Mucosa of stomach (tissue), 1 donor: Measurements from ENCODE around the gene A4GALT.

Source experiments
- H3K27me3 ChIP-seq: one replicate; pipeline ENCODE4 v1.7.0; 2013; ENCODE audit warnings: mild to moderate bottlenecking, low read length; ENCODE audit not compliant: control insufficient read depth, insufficient read depth
- H3K36me3 ChIP-seq: one replicate; pipeline ENCODE4 v1.7.0; 2013; ENCODE audit warnings: low read length; ENCODE audit not compliant: control insufficient read depth, insufficient read depth
- H3K4me1 ChIP-seq: one replicate; pipeline ENCODE4 v1.7.0; 2013; ENCODE audit warnings: mild to moderate bottlenecking, low read length; ENCODE audit not compliant: control insufficient read depth, insufficient read depth
- H3K4me3 ChIP-seq: one replicate; pipeline ENCODE4 v1.7.0; 2013; ENCODE audit warnings: low read length
- H3K9ac ChIP-seq: one replicate; pipeline ENCODE4 v1.7.0; 2013; ENCODE audit warnings: mild to moderate bottlenecking, low read length, moderate library complexity
- H3K9me3 ChIP-seq: one replicate; pipeline ENCODE4 v1.7.0; 2013; ENCODE audit warnings: mild to moderate bottlenecking, low read length, moderate library complexity; ENCODE audit not compliant: control insufficient read depth
- donor health status: Pancreatic carcinoma.

The A4GALT gene

DNA sequence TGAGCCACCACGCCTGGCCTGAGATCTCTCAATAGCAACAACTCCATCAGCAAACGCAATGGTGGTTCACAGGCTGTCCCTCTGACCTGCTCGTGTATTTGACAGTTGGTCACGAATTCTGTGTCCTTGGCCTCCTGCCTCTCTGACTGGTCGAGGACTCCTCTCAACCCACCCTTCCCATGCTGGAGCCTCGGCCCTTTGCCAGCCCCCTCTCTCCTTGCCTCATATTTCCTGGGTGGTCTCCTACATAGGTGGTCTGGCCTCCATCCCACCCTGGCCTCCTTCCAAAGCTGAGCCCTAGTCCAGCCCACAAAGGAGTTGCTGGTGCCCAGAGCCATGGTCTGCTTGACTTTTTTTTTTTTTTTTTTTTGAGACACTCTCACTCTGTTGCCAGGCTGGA, 11.4 kb upstream of the A4GALT start:
- Histone ChIP-seq H3K27me3 (no peaks in the 10 kb centered on the region), H3K9ac (no peak overlapping the region), H3K36me3 (no peaks in the 10 kb centered on the region), H3K4me1 (peaks cover 10% of the 10 kb centered on the region), H3K9me3 (no peaks in the 10 kb centered on the region), H3K4me3 (no peak overlapping the region)

DNA sequence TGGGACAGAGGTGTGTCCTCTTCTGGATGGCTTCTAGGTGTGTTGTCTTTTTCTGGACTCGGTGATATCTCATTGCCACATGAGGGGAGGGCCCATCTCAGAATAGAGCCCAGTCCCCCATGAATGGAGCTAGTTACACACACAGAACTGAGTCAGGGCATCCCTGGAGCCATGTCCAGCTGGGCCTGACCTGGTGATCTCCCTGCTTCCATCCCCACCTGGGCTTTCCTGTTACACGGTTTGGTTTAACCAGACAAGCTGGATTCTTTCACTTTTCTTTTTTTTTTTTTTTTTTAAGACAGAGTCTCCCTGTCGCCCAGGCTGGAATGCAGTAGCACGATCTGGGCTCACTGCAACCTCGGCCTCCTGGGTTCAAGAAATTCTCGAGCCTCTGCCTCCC, 6.1 kb upstream of the A4GALT start:
- Histone ChIP-seq H3K36me3 (no peaks in the 10 kb centered on the region), H3K9ac (no peak overlapping the region), H3K4me3 (no peak overlapping the region), H3K27me3 (peaks cover 3% of the 10 kb centered on the region), H3K9me3 (no peaks in the 10 kb centered on the region), H3K4me1 (peaks cover 13% of the 10 kb centered on the region)

DNA sequence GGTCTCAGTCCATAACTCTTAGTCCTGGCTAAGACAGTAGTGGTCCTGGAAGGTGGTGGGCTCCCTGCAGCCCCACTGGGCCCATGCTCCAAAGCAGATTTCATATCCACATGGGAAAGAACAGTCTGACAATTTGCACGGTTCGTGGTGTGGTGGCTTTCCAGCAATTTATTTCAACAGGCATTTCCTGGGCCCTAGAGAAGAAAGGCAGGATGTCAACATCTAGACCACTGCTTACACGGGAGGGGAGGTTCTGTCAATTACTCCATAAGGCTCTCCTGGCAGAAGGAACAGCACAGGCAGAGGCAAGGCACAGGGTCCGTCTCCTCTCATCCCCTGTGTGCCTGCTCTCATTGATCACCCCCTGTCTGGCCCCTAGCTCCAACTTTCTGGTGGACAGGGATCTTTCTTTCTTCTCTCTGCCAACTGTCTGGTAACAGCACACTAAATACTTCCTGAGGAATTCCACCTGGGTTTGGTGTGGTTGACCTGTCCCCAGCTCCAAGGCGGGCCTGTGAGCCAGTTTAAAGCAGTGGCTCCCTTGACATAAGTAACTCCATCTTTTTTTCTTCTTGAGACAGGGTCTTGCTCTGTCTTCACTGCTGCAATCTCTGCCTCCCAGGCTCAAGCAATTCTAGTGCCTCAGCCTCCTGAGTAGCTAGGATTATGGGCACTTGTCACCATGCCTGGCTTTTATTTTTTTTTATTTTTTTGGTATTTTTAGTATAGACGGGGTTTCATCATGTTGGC, 5.1 kb upstream of the A4GALT start:
- Histone ChIP-seq H3K4me3 (no peak overlapping the region), H3K36me3 (no peaks in the 10 kb centered on the region), H3K27me3 (peaks cover 13% of the 10 kb centered on the region), H3K4me1 (peaks cover 13% of the 10 kb centered on the region), H3K9me3 (no peaks in the 10 kb centered on the region), H3K9ac (no peak overlapping the region)

DNA sequence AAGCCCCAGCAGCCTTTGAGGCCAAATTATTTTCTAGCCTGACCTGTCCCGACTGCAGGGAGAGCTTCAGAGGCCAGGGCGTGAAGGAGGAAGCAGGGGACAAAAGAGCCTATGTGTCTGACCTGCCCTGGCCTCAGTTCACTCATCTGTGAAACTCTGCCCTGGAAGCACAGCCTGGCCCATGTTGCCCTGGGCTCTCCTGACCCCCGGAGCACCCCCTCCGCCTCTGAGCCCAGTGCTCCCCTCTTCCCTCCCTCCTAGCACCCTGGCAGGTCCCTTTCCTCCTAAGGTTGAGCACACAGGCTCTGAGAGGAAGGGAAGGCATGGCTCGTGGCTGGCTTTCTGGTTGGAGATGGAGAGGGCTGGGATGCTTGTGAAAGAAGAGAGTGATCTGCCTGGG, 3.4 kb upstream of the A4GALT start:
- H3K9ac ChIP-seq, result no peak overlapping the region
- H3K9me3 ChIP-seq, result no peaks in the 10 kb centered on the region
- no peak overlapping the region for H3K4me3 ChIP-seq
- peaks cover 11% of the 10 kb centered on the region for H3K4me1 ChIP-seq
- no peaks in the 10 kb centered on the region for H3K36me3 ChIP-seq
- H3K27me3 ChIP-seq, result peaks cover 28% of the 10 kb centered on the region

DNA sequence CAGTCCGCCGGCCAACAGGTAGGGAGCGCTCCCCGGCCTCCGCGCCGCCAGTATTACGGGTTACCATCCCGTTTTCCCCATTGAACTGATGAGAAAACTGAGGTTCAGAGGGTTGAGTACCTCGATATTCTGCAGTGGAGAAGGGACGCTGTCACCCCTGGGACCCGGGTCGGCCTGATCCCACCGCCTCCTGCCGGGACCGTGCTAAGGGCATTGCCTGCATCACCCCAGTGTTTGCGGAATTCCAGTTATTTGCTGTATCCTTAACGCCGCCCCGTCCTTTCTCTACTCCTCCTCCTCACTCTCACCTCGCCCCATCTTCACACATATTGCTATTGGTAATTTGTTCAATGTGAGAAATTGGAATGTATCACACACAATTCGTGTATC, 370 bp upstream of the A4GALT start:
- Histone ChIP-seq H3K4me1 (peaks cover 17% of the 10 kb centered on the region), H3K36me3 (no peaks in the 10 kb centered on the region), H3K9ac (no peak overlapping the region), H3K4me3 (no peak overlapping the region), H3K9me3 (no peaks in the 10 kb centered on the region), H3K27me3 (peaks cover 31% of the 10 kb centered on the region)

DNA sequence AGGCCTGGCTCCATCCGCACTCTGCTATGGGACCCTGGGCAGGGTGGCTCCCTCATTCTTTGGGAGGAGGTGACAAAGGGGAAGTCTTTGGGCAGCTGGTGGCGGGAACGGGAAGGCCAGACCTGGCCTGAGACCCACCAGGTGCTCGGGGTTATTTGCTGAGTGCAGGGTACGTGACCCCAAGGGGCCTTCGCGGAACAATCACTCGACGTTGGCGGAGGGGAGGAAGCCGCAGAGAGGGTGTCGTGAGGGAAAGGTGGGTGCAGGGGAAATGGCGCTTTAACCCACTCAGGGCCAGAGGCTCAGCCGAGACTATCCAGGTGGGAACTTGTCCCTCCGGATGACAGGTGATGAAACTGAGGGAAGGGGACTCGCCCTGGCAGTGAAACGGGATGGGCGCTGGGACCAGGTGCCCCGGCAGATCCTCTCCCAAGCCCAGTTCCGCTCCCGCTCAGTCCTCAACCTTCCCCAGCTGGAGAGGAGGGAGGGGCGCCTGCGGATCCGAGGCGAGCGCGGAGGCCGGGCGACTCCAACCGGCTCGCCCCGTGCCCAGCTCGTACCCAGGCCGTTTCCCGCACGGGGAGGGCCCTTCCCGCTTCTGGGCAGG, 911 bp downstream of the A4GALT start:
- peak overlapping the region; percentile 38 for H3K9ac ChIP-seq

DNA sequence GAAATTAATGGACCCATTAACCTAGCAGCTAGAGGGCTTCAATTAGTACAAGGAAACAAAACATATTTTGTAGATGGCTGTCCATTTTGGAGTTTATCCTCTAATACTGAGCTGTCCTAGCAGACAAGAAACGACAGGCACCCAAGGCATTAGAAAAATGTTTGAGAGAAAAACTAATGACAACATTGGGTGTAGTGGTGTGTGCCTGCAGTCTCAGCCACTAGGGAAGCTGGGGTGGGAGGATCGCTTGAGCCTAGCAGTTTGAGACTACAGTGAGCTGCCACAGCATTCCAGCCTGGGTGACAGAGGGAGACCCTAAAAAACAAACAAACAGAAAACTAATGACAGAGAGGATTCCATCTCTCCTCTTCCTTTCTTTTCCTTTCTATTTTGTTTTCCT, 1.5 kb downstream of the A4GALT start:
- peaks cover 17% of the 10 kb centered on the region for H3K4me1 ChIP-seq
- no peaks in the 10 kb centered on the region for H3K9me3 ChIP-seq
- no peak overlapping the region for H3K4me3 ChIP-seq
- H3K27me3 ChIP-seq, result peaks cover 28% of the 10 kb centered on the region
- no peaks in the 10 kb centered on the region for H3K36me3 ChIP-seq
- H3K9ac ChIP-seq, result peak overlapping the region; percentile 38

More for the DNA sequence above, 911 bp downstream of the A4GALT start:
- H3K36me3 ChIP-seq, result no peaks in the 10 kb centered on the region
- no peaks in the 10 kb centered on the region for H3K9me3 ChIP-seq
- H3K4me1 ChIP-seq, result peaks cover 17% of the 10 kb centered on the region
- H3K4me3 ChIP-seq, result no peak overlapping the region
- H3K27me3 ChIP-seq, result peaks cover 28% of the 10 kb centered on the region

DNA sequence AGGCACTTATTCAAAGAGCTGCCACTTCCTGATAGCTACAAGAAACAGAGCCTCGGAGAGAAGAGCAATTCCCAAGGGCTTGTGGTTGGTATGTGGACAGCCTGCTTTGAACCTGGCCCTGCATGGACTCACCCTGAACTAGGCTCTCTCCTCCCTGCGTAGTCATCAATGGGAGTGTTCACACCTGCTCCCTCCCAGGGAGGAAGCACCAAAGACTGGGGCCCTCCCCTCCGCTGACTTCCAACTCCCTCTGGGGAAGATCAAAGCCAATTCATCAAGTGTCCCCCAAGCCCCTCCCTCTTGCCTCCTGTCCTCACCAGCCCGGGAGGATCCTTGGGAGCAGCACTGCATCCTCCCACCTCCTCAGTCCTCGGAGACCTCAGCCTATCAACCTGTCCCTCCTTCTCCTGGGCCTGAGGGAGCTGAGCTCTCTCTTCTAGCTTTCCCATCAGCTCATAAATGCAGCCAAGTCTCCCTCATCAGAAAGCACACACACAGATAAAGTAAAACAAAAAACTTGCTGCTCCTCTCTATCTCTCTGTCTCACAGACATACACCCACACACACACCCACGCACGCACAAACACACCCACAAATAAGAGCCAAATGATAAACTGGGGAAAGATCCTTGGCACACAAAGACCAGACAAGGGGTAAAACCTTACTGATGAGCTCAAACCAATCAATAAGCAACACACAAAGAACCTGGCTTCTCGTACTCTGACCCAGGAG, 3.3 kb downstream of the A4GALT start:
- Histone ChIP-seq H3K4me3 (no peak overlapping the region), H3K27me3 (peaks cover 28% of the 10 kb centered on the region), H3K36me3 (no peaks in the 10 kb centered on the region), H3K4me1 (peaks cover 17% of the 10 kb centered on the region), H3K9me3 (no peaks in the 10 kb centered on the region), H3K9ac (no peak overlapping the region)

DNA sequence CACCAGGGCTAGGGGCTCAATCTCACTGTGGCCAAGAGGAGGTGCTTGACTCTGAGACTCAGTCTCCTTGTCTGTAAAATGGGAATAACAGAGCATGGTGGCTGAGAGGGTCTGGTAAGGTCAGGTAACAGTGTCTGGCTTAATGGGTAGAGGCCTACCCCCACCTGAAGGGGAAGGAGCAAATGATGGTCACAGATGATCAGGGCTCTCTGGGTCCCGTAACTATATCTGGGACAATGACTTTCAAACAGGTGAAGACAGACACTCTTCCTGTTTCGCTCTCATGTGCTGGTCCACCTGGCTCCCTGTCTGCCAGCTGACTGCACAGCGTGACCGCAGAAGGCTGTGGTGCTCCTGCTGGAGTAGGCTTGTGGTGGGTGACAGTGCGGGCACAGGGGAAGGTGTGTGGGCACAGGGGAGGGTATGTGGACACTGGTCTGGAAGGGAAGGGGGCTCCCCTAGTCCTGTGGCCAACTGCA, 4.0 kb downstream of the A4GALT start:
- Histone ChIP-seq H3K27me3 (peaks cover 27% of the 10 kb centered on the region), H3K4me1 (peaks cover 17% of the 10 kb centered on the region), H3K36me3 (no peaks in the 10 kb centered on the region), H3K4me3 (no peak overlapping the region), H3K9ac (no peak overlapping the region), H3K9me3 (no peaks in the 10 kb centered on the region)

DNA sequence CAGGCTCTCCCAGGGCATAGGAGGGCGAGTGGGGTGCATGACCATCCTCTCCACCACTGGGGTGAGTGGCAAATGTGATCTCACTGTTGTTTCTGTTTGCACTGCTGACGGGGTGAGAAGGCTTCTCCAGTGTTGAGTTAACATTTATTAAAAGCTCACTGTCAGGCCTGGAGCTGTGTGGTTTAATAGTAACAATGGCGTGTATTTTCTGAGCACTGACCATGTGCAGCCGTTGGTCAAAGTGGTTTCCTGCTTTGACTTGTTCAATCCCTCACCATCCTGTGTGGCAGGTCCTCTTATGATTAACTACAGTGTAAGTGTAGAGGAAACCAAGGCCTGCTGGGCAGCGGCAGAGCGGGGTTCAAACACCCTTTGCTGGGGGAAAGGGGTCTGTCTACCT, 4.4 kb downstream of the A4GALT start:
- Histone ChIP-seq H3K36me3 (no peaks in the 10 kb centered on the region), H3K4me3 (no peak overlapping the region), H3K9ac (no peak overlapping the region), H3K4me1 (peaks cover 17% of the 10 kb centered on the region), H3K27me3 (peaks cover 23% of the 10 kb centered on the region), H3K9me3 (no peaks in the 10 kb centered on the region)

DNA sequence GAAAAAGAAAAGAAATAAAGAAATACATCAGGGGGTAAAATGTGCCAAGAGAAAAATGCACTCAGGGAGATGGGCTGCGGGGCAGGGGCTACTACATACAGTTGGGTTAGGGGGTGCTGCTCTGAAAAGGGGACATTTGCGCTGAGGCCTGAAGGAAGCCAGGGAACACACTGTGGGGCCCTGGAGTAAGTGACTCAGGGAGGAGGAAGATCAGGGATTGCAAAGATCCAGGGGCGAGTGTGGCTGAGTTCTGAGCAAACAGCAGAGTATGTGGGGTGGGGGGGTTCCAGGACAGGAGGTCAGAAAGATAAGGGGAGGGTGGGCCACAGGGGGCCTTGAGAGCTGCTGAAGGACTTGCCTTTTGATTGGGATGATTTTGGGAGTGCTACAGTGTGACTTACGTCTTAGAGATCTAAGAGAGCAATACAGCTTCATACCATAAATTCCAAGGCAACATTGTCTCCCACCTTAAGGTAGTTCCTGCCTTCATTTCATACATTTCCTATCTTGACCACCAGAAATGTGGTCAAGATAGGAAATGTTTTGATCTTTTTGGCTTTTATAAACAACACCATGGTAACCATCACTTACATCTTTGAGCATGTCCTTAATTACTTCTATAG, 5.8 kb downstream of the A4GALT start:
- no peaks in the 10 kb centered on the region for H3K36me3 ChIP-seq
- H3K9ac ChIP-seq, result no peak overlapping the region
- no peak overlapping the region for H3K4me3 ChIP-seq
- peaks cover 11% of the 10 kb centered on the region for H3K27me3 ChIP-seq
- H3K4me1 ChIP-seq, result peaks cover 13% of the 10 kb centered on the region
- no peaks in the 10 kb centered on the region for H3K9me3 ChIP-seq

DNA sequence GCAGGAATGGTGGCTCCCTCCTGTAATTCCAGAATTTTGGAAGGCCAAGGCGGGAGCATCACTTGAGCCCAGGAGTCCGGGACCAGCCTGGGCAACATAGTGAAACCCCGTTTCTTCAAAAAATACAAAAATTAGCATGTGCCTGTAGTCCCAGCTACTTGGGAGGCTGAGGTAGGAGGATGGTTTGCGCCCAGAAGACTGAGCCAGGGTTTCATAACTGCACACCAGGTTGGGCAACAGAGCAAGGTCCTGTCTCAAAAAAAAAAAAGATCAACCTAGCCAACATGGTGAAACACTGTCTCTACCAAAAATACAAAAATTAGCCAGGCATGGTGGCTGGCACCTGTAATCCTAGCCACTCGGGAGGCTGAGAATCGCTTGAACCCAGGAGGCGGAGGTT, 6.4 kb downstream of the A4GALT start:
- peaks cover 5% of the 10 kb centered on the region for H3K27me3 ChIP-seq
- peaks cover 13% of the 10 kb centered on the region for H3K4me1 ChIP-seq
- no peak overlapping the region for H3K9ac ChIP-seq
- no peaks in the 10 kb centered on the region for H3K9me3 ChIP-seq
- no peak overlapping the region for H3K4me3 ChIP-seq
- H3K36me3 ChIP-seq, result no peaks in the 10 kb centered on the region
